NCI-H2196 treated with DMSO at 0.1 percent for 48 hours (cell line): ENCODE measurements around the gene EDN1.

Experiments used
- DNase-seq: peaks from one replicate; lab custom pipeline; 2025; ENCODE audit not compliant: unreplicated experiment; lab: John Stamatoyannopoulos, UW

The EDN1 gene

GRCh38 chr6:12344961-12345693 lies 55.0 kb downstream of the EDN1 start:
- no peak for DNase-seq

DNA sequence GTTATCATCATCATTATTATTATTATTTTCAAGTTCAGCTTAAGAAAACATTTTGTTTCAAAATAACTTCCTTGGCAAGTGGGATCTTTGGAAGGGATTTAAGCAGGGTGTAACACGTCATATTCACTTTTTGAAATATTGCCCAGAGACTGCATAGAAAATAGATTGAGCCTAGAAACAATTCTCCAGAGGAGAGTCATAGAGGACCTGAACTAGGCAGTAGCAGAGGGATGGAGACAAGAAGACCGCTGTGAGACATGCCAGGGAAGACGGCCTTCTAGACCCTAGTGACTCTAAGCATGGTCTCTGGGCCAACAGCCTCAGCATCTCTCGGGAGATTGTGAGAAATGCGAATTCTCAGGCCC lies 55.5 kb downstream of the EDN1 start:
- no peak for DNase-seq
